Keratinocyte (primary cell): ENCODE data around the gene CEACAM8. TPM values are rescaled to one million over a fixed set of nuclear protein-coding genes. Genes with fewer than 3 reads are reported as not detected.
"Not testable (repeated sequence)": the region's sequence is repeated elsewhere in the genome, so short reads cannot be mapped to it uniquely, and the experiment has no call there.

Experiments
- DNase-seq: peaks from one replicate; pipeline ENCODE4 v3.0.0-alpha.2; 2011; ENCODE audit warnings: low read depth, missing footprints, low spot score
- FAIRE-seq: peaks from 2 replicates; lab custom pipeline; 2011; peaks lifted over from hg19 to GRCh38; lab: Jason Lieb, UNC
- H2AFZ ChIP-seq: 2 replicates; pipeline ENCODE4 v1.6.0; 2012; ENCODE audit warnings: low read length, control low read depth, inconsistent platforms; ENCODE audit not compliant: control insufficient read depth
- H3K27ac ChIP-seq: 2 replicates; pipeline ENCODE4 v1.5.1; 2011; ENCODE audit warnings: low read length; ENCODE audit not compliant: control insufficient read depth, insufficient read depth
- H3K27me3 ChIP-seq: 3 replicates; pipeline ENCODE4 v1.6.0; 2011; ENCODE audit warnings: low read length; ENCODE audit not compliant: control insufficient read depth, insufficient read depth; ENCODE audit errors: extremely low read depth
- H3K36me3 ChIP-seq, 2 experiments: 2 replicates in 1 of 2; 3 replicates in 1 of 2; pipeline ENCODE4 v1.5.1; 2011; ENCODE audit warnings: low read length in 2 of 2, mild to moderate bottlenecking in 1 of 2; ENCODE audit not compliant: control insufficient read depth in 2 of 2, insufficient read depth in 2 of 2; ENCODE audit errors: extremely low read depth in 1 of 2
- H3K4me1 ChIP-seq: 3 replicates; pipeline ENCODE4 v1.5.1; 2011; ENCODE audit warnings: low read length; ENCODE audit not compliant: control insufficient read depth, insufficient read depth; ENCODE audit errors: extremely low read depth
- H3K4me2 ChIP-seq: 3 replicates; pipeline ENCODE4 v1.6.0; 2011; ENCODE audit warnings: low read depth, low read length; ENCODE audit not compliant: control insufficient read depth, insufficient read depth; ENCODE audit errors: extremely low read depth
- H3K4me3 ChIP-seq, 3 experiments: fragments of 200-600 bp in 1 of 3; sonication (generic) in 1 of 3; 2 replicates in 2 of 3; 3 replicates in 1 of 3; pipeline ENCODE4 v1.5.1; 2011 to 2016; ENCODE audit warnings: low read length in 3 of 3, mild to moderate bottlenecking in 3 of 3, control low read depth in 2 of 3, inconsistent platforms in 1 of 3, low read depth in 1 of 3, mixed read lengths in 1 of 3, mixed run types in 1 of 3, moderate library complexity in 1 of 3; ENCODE audit not compliant: control insufficient read depth in 2 of 3, insufficient read depth in 2 of 3; ENCODE audit errors: extremely low read depth in 1 of 3
- H3K79me2 ChIP-seq: 2 replicates; pipeline ENCODE4 v1.6.0; 2012; ENCODE audit warnings: low read length; ENCODE audit not compliant: control insufficient read depth, insufficient read depth
- H3K9ac ChIP-seq: 3 replicates; pipeline ENCODE4 v1.6.0; 2011; ENCODE audit warnings: low read length; ENCODE audit not compliant: control insufficient read depth, insufficient read depth; ENCODE audit errors: extremely low read depth
- H3K9me1 ChIP-seq: 3 replicates; pipeline ENCODE4 v1.6.0; 2011; ENCODE audit warnings: low read length; ENCODE audit not compliant: control insufficient read depth, insufficient read depth; ENCODE audit errors: extremely low read depth
- H3K9me3 ChIP-seq: 2 replicates; pipeline ENCODE4 v1.5.1; 2012; ENCODE audit warnings: low read depth, low read length; ENCODE audit not compliant: control insufficient read depth
- H4K20me1 ChIP-seq: 3 replicates; pipeline ENCODE4 v1.6.0; 2011; ENCODE audit warnings: low read length; ENCODE audit not compliant: control insufficient read depth, insufficient read depth; ENCODE audit errors: extremely low read depth
- EZH2 ChIP-seq: IDR thresholded peaks from one replicate; pipeline ENCODE4 v1.6.1; 2012; ENCODE audit warnings: inconsistent platforms, mild to moderate bottlenecking, low read length, moderate library complexity
- dilution Hi-C: fragments of 300-500 bp; cut with MboI; formaldehyde crosslinking; loops from one replicate; pipeline ENCODE4 v1.7.0; 2020; ENCODE audit warnings: low sequenced_read_pairs; ENCODE audit not compliant: extremely low pct_ligation_motif_present
- polyA minus RNA-seq, 3 experiments: library from RNA; depleted of rRNA, polyadenylated mRNA; stranded (reverse); fragments of >200 nt; gene quantifications; 1 replicate in 1 of 3; 2 replicates in 1 of 3; 3 replicates in 1 of 3; pipeline ENCODE4 v1.2.3, GENCODE V29; 2011
- polyA plus RNA-seq, 5 experiments: library from polyadenylated mRNA; depleted of rRNA in 3 of 5; stranded (reverse) in 3 of 5; stranded (forward) in 1 of 5; unstranded in 1 of 5; fragments of >200 nt; gene quantifications; 1 replicate in 1 of 5; 2 replicates in 3 of 5; 3 replicates in 1 of 5; pipeline versions ENCODE4 v1.2.1 to v1.2.3, GENCODE V29; 2011 to 2012; ENCODE audit warnings: missing spikeins in 2 of 5, low read depth in 1 of 5, low replicate concordance in 1 of 5
- TF ChIP-seq, protein P1 (sequence below), 3 experiments: IDR thresholded peaks in 1 of 3; conservative IDR thresholded peaks in 1 of 3; optimal IDR thresholded peaks in 1 of 3; 2 replicates in 2 of 3; 3 replicates in 1 of 3; pipeline versions ENCODE3 to v1.5.1; 2011; ENCODE audit warnings: low read length in 3 of 3, mild to moderate bottlenecking in 3 of 3, moderate library complexity in 2 of 3, control low read depth in 1 of 3, inconsistent platforms in 1 of 3; ENCODE audit not compliant: insufficient read depth in 2 of 3; ENCODE audit errors: extremely low read depth in 1 of 3

Gene CEACAM8
- polyA plus RNA-seq (not detected in 3 replicates), polyA minus RNA-seq (not detected in 3 replicates)
- polyA plus RNA-seq (2011; ENCODE audit: low read depth) = not detected
- polyA plus RNA-seq (2011; cell fraction: cytosol; rRNA removed) = not detected in 2 replicates
- polyA plus RNA-seq (2011; cell fraction: nucleus; rRNA removed) = not detected in 2 replicates
- not detected in 2 replicates for polyA plus RNA-seq (2012; ENCODE audit: low replicate concordance)
- not detected for polyA minus RNA-seq (2011; cell fraction: cytosol; rRNA and poly(A)+ RNA removed)
- polyA minus RNA-seq (2011; cell fraction: nucleus; rRNA and poly(A)+ RNA removed) = not detected in 2 replicates

DNA sequence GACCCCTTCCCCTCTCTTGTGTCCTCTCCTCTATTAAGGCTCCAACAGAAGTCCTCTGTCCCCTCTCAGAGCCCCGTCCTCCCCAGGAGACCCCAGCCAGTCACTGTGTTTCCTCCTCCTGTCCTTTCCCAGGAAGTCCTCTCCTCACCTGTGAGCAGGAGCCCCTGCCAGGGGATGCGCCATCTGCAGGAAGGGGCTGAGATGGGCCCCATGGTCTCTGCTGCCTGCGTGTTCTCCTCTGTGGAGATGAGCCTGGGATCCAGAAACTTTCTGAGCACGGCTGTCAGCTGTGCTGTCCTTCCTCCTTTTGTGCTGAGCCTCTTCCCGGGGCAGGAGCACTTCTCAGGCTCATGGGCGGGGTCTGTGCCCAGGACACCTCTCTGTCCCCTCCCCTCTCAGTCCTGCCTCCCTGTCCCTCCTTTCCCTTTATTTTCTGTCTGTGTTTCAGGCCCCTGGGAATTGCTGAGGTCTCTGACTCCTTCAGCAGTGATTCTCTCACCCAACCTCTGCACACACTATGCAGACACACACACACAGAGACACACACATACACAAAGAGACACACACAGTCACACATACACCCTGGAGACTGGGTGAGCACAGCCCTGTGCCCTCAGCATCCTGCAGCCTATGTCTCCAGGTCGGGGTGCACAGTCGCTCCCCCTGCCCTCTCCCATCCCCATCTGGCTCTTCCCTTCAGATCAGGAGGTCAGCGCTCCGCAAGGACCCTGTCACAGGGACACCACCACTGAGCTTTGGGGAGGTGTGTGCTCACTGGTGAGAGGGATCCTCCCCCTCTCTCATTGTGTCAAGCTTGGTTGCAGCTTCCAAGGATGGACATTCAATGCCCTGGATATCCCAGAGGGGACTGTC is at the start of gene CEACAM8:
CEACAM8 (minus strand) TSS at position 308 of the 873 bp plus-strand sequence; CDS start at position 212, 96 bp downstream.
- H3K4me2 ChIP-seq = no peak within 1 kb of the TSS
- no peaks in the 10 kb centered on the region for H3K9me3 ChIP-seq
- no peaks in the 10 kb centered on the region for H3K4me1 ChIP-seq
- no peak within 1 kb of the TSS for H3K27ac ChIP-seq
- no peak within 1 kb of the TSS for H3K9ac ChIP-seq
- FAIRE-seq (no peak), DNase-seq (no peak)
- peaks cover 9% of the 10 kb centered on the region for H3K27me3 ChIP-seq
- dilution Hi-C loops = loop anchor here (25.0 kb wide), 1 partner anchor 158 kb away; the partner anchor contains the start of genes CXCL17 and LIPE
- TF ChIP-seq, protein P1, sequence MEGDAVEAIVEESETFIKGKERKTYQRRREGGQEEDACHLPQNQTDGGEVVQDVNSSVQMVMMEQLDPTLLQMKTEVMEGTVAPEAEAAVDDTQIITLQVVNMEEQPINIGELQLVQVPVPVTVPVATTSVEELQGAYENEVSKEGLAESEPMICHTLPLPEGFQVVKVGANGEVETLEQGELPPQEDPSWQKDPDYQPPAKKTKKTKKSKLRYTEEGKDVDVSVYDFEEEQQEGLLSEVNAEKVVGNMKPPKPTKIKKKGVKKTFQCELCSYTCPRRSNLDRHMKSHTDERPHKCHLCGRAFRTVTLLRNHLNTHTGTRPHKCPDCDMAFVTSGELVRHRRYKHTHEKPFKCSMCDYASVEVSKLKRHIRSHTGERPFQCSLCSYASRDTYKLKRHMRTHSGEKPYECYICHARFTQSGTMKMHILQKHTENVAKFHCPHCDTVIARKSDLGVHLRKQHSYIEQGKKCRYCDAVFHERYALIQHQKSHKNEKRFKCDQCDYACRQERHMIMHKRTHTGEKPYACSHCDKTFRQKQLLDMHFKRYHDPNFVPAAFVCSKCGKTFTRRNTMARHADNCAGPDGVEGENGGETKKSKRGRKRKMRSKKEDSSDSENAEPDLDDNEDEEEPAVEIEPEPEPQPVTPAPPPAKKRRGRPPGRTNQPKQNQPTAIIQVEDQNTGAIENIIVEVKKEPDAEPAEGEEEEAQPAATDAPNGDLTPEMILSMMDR (optimal IDR thresholded peaks at IDR 0.05 in 1 of 3, IDR thresholded peaks at IDR 0.05 in 1 of 3, conservative IDR thresholded peaks at IDR 0.05 in 1 of 3; ENCODE audit: extremely low read depth in 1 of 3, insufficient read depth in 2 of 3, low read length in 3 of 3) = no peak
- no peak for TF ChIP-seq EZH2
- H3K4me3 ChIP-seq = no peak within 1 kb of the TSS
- no peaks in the 10 kb centered on the region for H3K9me1 ChIP-seq
- no peaks in the 10 kb centered on the region for H3K36me3 ChIP-seq
- no peak within 1 kb of the TSS for H2AFZ ChIP-seq
- no peaks in the 10 kb centered on the region for H4K20me1 ChIP-seq
- H3K79me2 ChIP-seq = no peaks in the 10 kb centered on the region

DNA sequence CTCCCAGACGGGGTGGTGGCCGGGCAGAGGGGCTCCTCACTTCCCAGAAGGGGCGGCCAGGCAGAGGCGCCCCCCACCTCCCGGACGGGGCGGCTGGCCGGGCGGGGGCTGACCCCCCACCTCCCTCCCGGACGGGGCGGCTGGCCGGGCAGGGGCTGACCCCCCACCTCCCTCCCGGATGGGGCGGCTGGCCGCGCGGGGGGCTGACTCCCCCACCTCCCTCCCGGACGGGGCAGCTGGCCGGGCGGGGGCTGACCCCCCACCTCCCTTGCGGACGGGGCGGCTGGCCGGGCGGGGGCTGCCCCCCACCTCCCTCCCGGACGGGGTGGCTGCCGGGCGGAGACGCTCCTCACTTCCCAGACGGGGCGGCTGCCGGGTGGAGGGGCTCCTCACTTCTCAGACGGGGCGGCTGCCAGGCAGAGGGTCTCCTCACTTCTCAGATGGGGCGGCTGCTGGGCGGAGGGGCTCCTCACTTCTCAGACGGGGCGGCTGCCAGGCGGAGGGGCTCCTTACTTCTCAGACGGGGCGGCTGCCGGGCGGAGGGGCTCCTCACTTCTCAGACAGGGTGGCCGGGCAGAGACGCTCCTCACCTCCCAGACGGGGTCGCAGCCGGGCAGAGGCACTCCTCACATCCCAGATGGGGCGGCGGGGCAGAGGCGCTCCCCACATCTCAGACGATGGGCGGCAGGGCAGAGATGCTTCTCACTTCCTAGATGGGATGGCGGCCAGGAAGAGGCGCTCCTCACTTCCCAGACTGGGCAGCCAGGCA is 44.8 kb upstream of the CEACAM8 start:
- H3K4me2 ChIP-seq, FAIRE-seq, H2AFZ ChIP-seq, H3K4me3 ChIP-seq, H3K79me2 ChIP-seq, H4K20me1 ChIP-seq, H3K9me1 ChIP-seq, DNase-seq, H3K27ac ChIP-seq, dilution Hi-C loops, H3K36me3 ChIP-seq, H3K9ac ChIP-seq, H3K9me3 ChIP-seq, H3K4me1 ChIP-seq, H3K27me3 ChIP-seq: not testable (repeated sequence)
